HS-27A (cell line): ENCODE data around the gene GABRR1.

ENCODE experiments used
- DNase-seq: peaks from one replicate; pipeline ENCODE4 v3.0.0-alpha.2; 2012; ENCODE audit warnings: low read depth, missing footprints

Gene GABRR1

DNA sequence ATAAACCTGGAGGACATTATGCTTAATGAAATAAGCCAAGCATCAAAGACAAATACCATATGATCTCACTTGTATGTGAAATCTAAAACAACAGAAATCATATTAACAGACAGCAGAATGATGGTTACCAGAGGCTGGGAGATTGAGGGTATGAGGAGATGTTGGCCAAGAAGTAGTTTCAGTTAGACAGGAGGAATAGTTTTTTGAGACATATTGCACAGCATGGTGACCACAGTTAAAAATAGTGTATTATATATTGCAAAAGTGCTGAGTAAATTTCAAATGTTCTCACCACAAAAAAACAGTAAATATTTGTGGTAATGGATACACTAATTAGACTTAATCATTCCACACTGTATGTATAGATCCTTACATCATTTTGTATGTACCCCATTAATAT is 1.8 kb downstream of the GABRR1 start:
- DNase-seq = no peak

DNA sequence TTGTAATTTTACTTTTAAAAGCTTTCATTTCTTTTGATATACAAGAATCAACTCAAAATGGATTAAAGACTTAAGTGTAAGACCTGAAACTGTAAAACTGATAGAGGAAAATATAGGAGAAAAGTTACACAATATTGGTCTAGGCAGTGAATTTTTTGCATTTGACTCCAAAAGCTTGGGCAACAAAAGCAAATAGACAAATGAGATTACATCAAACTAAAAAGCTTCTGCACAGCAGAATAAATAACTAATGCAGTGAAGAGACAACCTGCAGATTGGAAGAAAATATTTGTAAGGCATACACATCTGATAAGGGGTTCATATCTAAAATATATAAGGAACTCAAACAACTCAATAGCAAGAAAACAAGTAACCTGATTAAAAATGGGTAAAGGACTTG is 3.0 kb downstream of the GABRR1 start:
- no peak for DNase-seq

DNA sequence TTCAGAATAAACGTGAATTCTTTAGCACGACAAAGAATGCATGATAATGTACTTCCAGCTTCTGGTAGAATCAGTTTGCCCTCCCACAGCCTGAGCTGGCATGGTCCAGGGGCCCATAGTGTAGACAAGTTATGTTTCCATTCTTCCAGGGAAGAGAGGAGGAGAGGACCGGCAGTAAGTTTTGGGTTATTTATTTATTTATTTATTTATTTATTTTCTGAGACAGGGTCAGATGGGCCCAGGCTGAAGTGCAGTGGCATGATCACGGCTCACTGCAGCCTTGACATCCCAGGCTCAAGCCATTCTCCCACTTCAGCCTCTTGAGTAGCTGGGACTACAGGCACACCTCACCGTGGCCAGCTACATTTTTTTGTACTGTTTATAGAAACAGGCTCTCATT is 4.7 kb downstream of the GABRR1 start:
- DNase-seq = no peak

DNA sequence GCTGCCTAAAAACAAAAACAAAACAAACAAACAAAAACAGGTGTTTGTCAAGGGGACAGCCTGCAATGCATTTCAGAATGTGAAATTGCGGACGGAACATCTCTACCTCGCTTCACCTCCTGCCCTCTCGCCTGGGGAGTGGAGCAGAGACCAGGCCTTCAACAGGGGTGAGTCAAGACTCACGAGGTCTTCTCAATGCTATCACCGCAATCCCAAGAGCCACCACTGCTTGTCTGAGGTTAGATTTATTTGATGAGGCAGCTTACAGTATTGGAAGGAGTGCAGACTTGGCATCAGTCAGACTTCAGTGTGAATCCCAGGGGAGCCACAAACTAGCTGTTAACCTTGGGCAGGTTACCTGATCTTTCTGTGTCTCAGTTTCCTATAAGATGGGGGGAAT is 7.7 kb downstream of the GABRR1 start:
- no peak for DNase-seq

DNA sequence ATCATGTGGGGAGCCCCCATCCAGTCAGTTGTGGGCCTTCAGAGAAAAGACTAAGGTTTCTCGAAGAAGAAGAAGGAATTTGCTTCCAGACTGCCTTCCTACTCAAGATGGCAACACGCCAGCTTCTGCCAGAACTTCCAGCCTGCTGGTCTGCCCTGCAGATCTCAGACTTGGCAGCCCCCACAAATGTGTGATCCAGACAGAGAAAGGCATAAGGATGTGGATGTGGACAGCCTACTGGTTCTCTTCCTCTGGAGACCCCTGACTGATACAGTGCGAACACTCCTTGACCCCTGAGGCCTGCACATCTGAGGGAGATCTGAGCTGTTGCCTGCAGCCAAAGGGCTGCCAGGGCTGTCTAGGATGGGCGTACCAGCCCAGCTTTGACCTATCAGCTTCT is 8.6 kb downstream of the GABRR1 start:
- no peak for DNase-seq

DNA sequence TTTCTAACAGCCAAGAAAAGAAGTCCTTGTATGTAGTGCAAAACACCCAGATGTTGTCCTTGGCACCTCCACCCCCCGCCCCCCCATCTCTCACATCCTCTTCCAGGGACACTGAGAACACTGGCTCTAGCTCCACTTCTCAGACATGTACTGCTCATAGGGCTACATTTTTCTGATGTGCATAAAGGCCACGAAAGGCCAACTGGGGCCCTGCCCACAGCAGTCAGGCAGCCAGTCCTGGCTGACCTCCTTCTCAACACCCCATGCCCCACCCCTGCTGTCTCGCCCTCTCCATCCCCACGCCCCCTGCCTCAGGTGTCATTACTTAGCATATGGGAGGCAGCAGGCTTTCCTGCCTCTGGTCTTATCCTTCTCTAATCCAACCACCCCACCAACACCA is 11.3 kb downstream of the GABRR1 start:
- no peak for DNase-seq

DNA sequence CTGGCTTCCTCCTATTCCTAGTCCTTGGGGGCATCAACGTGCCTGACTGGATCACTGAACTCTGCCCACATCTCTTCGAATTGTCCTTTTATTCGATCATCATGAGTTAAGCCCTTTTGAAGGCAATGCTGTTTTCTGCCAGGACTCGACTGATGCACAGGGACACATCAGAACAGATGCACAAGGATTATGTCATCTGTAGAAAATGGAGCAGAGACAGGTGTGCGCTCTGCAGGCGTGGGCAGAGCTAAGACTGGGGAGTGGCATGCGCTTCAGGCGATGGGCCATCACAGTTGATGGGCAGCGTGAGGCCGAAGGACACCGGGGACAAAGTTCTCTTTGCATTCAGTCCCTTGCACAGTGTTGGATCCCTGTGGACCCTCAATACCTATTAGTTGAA is 13.1 kb downstream of the GABRR1 start:
- no peak for DNase-seq

DNA sequence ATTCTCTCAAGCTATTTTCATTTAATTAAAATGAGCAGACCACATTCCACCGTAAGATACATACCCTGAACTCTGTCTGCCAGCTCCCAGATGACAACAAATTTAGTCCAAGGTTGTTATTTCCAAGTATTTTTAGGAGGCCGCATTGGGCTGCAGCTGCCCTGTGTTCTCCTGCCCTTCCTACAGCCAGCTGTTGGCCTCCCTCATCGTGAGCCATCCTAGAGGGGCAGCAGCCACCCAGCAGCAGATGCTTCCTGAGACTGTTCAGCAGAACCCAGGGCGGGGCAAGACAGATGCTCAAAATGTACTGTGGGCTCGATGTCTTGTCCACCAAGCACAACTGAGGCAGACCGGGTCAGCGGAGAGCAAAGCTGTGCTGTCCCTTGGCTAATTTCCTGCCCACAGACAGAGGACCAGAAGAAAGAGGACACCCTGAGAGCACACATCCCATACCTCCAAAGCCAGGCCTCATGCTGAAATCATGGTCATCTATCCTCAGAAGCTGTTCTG is 16.4 kb downstream of the GABRR1 start:
- no peak for DNase-seq

DNA sequence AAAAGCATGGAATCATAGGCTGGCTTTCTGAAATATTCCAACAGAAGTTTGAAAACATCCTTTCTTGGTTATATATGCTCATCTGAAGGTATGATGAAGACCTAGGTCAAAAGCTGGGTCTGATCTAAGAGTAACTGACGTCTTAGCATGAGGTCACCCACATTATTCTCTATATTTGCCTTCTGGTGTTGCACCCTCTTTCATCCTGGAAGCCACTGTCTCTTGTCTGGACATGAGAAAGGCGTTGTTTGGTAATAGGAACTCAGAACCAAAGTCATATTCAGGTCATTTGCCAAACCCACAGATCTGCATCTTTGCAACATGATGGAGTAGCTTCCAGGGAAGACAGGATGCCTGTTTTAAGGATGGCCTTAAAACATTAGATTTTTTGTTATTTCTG is 17.6 kb downstream of the GABRR1 start:
- no peak for DNase-seq

DNA sequence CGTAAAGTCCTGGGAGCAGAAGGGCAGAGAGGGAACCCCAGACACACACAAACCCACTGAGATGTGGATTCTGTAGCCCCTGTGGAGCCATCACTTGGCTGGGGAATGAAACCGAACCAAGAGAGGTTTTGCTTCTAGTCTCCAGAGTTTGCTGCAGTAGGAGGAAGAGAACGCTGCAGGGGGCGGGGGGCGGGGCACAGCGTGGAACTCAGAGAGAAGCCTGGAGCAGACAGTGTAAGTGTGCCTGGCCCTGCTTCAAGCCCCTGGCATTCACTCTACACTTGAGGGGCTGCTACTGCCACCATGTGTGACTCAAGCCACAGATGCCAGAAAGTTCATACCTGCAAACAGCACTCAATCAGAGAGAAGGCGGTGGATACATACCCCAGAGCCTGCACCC is 18.9 kb downstream of the GABRR1 start:
- DNase-seq = no peak

DNA sequence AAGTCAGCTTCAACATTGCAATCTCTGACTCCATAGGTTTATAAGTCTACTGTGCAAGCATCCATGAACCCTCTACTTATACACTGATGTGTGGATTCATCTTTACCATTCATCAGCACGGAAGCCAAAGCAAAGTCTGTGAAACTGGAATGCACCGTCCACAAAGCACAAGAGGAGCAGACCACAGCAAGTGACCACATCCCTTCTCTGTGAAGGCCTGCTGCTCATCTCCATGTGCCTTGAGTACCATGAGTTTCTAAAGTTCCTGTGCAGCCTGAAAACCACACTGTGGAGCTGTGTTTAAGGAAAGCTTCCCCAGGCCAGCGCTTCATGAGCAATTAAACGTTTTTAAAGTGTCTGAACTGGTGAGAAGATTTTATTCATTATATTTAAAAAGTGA is 20.0 kb downstream of the GABRR1 start:
- DNase-seq = no peak

DNA sequence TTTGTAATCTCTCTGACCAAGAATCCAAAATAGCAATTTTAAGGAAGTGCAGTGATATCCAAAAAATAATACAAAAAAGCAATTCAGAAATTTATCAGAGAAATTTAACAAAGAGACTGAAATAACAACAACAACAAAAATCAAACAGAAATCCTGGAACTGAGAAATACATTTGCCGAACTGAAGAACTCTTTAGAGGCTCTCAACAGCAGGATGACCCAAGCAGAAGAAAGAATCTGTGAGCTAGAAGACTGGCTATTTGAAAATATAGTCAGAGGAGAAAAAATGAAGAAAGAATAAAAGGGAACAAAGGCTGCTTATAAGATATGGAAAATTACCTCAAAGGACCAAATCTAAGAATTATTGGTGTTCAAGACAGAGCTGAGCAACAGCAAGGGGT is 22.6 kb downstream of the GABRR1 start:
- no peak for DNase-seq

DNA sequence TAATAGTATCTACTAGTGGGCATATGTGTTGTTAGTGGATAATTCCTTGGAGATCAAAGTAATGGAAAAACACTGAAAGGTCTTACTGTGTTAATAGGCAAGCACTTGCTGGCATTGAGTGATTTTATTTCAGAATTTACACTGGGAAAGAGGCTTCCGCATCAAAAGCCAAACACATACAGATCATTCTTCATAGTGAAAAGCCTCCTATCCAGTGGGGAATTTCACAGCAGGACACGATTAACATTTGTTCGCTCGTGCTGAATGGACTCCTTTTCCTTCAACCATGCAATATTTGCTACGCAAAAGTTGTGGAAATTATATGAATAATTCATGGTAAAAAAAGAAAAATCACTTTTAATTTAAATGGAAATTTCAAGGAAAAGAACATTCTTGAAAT is 26.4 kb downstream of the GABRR1 start:
- no peak for DNase-seq

DNA sequence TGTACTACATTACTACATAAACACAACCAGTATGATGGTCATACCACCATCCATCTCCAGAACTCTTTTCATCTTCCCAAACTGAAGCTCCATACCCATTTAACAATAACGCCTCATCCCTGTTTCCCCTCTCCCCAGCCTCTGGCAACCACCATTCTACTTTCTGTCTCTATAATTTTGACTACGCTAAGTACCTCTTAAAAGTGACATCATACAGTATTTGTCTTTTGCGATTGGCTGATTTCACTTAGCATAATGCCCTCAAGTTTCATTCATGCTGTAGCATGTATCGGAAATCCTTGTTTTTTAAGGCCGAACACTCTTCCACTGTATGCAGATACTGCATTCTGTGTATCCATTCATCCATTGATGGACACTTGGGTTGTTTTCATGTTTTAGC is 29.7 kb downstream of the GABRR1 start:
- no peak for DNase-seq

DNA sequence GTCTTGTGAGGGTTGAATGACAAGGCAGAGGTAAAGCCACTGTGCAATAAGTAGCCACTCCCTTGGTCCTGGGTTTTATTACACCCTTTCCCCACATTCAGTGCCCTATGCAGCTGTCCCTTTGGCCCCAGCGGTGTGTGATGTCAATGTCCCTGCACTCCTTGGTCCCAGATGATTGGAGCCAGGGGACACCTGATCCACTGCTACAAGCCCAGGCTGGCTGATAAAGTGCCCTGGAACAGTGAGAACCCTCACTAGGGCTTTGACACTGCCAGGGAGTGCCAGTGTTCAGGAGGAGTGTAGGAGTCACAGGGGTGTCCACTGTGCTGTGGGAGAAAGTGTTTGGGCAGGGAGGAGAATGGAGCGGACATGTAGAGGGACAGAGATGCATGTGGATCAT is 30.4 kb downstream of the GABRR1 start:
- no peak for DNase-seq

DNA sequence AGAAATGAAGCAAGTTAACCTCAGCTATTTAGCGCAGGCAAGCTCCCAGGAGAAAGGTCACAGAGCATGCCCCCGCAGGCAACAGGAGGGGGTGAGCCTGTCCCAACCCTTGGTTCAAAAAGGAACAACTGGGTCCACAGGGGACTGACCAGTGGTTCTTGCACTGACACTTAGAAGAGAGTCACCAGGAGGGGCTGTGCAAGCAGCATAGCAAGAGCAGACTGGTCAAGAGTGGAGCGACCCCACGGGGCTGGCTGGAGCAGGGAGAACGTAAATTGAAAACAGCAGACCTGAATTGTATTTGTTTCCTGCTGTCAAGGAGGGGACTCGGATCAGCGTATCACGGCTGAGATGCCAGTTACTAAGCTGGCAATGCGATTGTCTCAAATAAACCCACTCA is 32.8 kb downstream of the GABRR1 start:
- DNase-seq = no peak

DNA sequence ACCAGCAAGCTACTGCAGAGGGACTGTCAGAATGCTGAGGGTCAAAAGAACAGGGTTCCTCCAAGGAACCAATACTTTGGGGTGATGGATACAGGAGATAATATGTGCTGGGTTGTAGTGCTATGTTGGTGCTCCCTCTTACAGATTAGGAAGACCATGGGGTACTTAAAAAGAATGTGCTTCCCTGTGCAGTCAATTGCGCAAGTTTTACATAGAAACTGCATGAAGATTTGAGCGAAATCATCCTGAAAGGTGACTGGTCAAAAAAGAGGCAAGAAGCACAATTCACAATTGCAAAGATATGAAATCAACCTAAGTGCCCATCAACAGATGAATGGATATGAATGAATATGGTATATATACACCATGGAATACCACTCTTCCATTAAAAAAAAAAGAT is 33.9 kb downstream of the GABRR1 start:
- no peak for DNase-seq

DNA sequence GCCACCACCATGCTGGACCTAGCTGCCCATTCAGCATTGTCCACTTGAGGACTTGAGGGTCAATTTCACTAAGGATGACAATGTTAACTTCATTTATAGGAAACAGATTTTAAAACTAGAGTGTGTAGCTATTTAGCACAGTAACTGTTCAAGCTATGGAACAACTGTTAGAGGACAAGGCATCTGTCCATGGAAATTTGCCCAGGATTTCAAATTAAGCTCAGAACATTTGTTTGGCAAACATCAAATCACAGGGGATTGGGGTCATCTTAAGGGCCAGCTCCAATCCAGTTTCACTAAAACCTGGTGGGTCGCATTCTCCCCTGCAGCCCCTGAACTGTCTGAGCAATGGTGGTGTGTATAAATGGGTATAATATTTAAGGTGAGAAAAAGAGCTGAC is 36.2 kb downstream of the GABRR1 start:
- no peak for DNase-seq

DNA sequence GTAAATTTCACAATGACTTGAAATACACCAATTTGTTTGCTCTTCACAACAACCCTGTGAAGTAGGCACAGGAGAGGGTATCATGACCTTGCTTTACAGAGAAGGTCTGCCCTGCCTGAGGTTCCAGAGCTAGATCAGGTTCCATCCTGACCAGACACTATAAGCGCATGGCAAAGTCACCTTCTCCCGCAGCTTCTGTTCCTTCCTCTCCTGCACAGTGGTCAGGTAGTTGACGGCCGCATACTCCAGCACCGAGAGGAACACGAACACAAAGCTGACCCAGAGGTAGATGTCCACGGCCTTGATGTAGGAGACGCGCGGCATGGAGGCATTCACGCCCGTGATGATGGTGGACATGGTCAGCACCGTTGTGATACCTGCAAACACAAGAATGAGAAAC is 37.0 kb downstream of the GABRR1 start:
- DNase-seq = no peak

DNA sequence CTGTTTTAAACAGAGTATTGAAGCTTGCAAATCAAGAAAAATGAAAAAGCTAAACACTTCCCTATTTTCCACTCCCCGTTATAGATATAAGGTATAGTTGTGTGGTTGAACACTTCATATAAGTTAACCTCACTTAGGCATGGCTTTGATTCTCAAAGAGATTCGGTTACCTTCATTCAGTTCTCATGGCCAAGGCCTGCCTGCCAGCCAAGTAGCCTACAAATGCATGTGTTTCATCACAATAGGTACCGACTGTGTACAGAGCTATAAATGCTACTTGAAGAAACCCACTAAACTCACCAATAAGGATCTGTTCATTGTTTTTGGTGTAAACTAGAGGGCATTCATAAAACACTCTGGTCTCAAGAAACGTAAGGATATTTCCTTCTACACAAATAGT is 43.5 kb downstream of the GABRR1 start:
- DNase-seq = no peak

DNA sequence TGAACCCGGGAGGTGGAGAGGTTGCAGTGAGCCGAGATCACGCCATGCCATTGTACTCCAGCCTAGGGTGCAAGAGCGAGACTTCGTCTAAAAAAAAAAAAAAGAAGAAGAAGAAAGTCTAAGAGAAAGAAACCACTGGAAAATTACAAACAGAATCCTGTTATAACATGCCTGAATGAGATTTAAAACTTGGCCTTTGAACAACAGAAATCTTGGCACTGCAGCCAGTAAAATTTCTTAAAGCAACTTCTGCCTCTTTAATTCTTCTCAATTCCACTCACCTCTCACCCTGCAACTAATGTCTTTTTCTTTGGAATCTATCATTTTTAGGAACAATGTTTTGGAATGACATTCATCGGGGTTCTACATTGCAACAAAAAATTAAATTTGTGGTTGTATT is 45.0 kb downstream of the GABRR1 start:
- DNase-seq = no peak

DNA sequence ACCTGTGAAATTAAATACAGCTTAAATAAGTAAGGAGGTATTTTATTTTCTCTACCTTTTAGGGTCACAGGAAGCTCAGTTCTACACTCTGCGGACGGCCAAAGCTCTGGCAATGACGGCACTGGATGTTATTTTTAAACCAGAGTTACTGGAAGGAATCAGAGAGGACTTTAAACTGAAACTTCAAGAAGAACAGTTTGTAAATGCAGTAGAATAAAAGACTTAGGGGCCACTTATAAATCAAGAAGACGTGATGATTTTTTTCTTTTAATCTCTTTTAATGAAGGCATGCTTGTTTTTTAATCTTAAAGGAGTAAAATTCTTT is 55.1 kb downstream of the GABRR1 start:
- DNase-seq = no peak

DNA sequence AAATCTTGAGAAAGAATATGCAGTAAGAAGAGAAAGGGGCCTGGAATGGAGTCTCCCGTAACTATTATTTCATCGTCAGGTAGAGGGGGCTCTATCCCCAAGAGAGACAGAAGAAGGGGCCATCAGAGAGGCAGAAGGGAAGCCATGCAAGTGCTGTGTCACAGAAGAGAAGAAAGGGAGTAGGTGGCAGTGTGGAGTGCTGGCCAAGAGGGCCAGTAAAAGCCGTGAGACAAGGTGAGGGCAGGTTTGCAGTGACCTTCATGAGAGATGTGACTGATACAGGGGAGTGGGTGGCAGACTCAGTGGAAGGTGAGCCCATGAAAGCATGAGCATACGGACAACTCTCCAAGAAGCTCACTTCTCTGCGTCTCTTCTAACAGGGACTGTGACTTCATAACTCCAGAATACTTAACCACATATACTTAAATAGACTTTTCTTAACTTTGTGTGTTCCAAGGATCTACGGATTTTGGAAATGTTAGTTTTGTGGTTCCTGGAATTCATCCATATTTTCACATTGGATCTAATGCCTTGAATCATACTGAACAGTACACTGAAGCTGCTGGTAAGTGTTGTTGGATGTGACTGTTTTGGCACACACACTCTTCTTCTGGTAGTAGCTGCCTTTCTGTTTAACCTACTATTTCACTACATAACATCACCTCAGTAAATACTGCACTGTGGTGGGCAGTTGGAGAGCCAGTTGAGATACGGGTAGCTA is 55.7 kb downstream of the GABRR1 start:
- no peak for DNase-seq

DNA sequence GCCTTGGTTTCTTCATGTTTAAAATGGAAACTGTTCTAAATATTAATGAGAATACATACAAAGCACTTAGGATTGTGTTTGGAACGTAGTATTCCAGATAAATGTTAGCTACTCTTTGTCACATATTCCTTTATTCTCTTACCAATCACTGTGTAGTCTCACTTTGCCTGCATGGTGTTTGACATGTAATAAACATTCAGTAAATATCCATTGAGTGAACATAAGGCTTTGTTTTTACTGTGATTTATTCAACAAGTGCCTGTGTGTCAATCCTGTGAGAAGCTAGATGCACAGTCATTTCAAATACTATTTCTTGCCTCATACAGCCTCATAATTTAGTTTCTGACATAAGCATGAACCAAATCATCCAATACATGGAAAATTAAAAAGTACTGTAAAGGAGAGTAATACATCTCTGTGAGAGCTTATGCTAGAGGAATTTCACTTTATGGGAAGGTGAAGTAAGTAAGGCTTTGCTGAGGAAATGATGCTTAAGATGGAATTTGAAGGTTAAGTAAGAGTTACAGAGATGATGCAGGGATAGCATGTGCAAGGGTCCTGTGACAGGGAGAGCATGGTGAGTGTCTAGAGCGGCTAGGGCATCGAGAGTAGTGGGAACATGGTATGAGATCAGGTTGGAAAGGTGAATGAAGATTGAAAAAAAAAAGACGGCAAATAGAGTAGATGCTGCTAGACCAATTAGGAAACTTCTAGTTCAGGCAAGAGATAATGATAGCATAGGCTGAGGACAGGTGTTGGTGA is 56.6 kb downstream of the GABRR1 start:
- no peak for DNase-seq
